Liver (tissue), 9 donors: ENCODE results near the gene HCFC1R1. TPM values are rescaled to one million over a fixed set of nuclear protein-coding genes. Genes with fewer than 3 reads are reported as not detected.
A peak's percentile ranks its signal among the peaks of the same experiment; 100 is the strongest.

Experiments
- DNase-seq: peaks from one replicate; pipeline ENCODE4 v3.0.0-alpha.2; 2017; ENCODE audit warnings: low spot score
- H3K27ac ChIP-seq, 2 donors: one replicate each; pipeline ENCODE4 v1.7.0; 2013; ENCODE audit warnings: inconsistent platforms in 2 of 2, low read length in 2 of 2, control low read depth in 1 of 2, low read depth in 1 of 2, mild to moderate bottlenecking in 1 of 2
- H3K27me3 ChIP-seq, 4 donors: one replicate each; pipeline versions ENCODE4 v1.6.1 to v1.7.0; 2013; ENCODE audit warnings: low read length in 3 of 4, inconsistent platforms in 1 of 4, mild to moderate bottlenecking in 1 of 4, moderate library complexity in 1 of 4; ENCODE audit not compliant: control insufficient read depth in 4 of 4, insufficient read depth in 4 of 4
- H3K36me3 ChIP-seq, 4 donors: one replicate each; pipeline versions ENCODE4 v1.6.1 to v1.7.0; 2013; ENCODE audit warnings: low read length in 3 of 4, mild to moderate bottlenecking in 3 of 4, low read depth in 1 of 4, moderate library complexity in 1 of 4; ENCODE audit not compliant: control insufficient read depth in 4 of 4, insufficient read depth in 3 of 4
- H3K4me1 ChIP-seq, 4 donors: one replicate each; pipeline versions ENCODE4 v1.6.1 to v1.7.0; 2013; ENCODE audit warnings: low read length in 3 of 4, mild to moderate bottlenecking in 3 of 4, moderate library complexity in 1 of 4; ENCODE audit not compliant: control insufficient read depth in 4 of 4, insufficient read depth in 4 of 4
- H3K4me3 ChIP-seq, 3 donors: one replicate each; pipeline versions ENCODE4 v1.6.1 to v1.7.0; 2013; ENCODE audit warnings: low read length in 3 of 3, control low read depth in 1 of 3, low read depth in 1 of 3, mild to moderate bottlenecking in 1 of 3
- H3K9ac ChIP-seq, 2 donors: one replicate each; pipeline ENCODE4 v1.7.0; 2013; ENCODE audit warnings: low read length in 2 of 2, mild to moderate bottlenecking in 2 of 2, moderate library complexity in 2 of 2, control low read depth in 1 of 2, low read depth in 1 of 2
- H3K9me3 ChIP-seq, 4 donors: one replicate each; pipeline versions ENCODE4 v1.6.1 to v1.7.0; 2013; ENCODE audit warnings: low read length in 3 of 4; ENCODE audit not compliant: control insufficient read depth in 4 of 4
- EGR1 ChIP-seq, 2 donors: IDR thresholded peaks; 2 replicates each; pipeline ENCODE4 v1.6.1; 2016 to 2018; ENCODE audit warnings: antibody characterized with exemption in 2 of 2, low read depth in 2 of 2
- FOXA2 ChIP-seq: IDR thresholded peaks from 2 replicates; pipeline ENCODE4 v1.6.1; 2016; ENCODE audit warnings: antibody characterized with exemption
- GABPA ChIP-seq, 2 donors: IDR thresholded peaks in 1 of 2; conservative IDR thresholded peaks in 1 of 2; 2 replicates each; pipeline ENCODE4 v1.6.1; 2016; ENCODE audit warnings: antibody characterized with exemption in 2 of 2, mild to moderate bottlenecking in 1 of 2, moderate library complexity in 1 of 2
- HNF4A ChIP-seq, 2 donors: conservative IDR thresholded peaks; 2 replicates each; pipeline ENCODE4 v1.6.1; 2016; ENCODE audit warnings: antibody characterized with exemption in 2 of 2, mild to moderate bottlenecking in 2 of 2
- HNF4G ChIP-seq: IDR thresholded peaks from 2 replicates; pipeline ENCODE4 v1.6.1; 2016; ENCODE audit warnings: antibody characterized with exemption
- JUND ChIP-seq, 2 donors: IDR thresholded peaks; 2 replicates each; pipeline ENCODE4 v1.6.1; 2016; ENCODE audit warnings: antibody characterized with exemption in 2 of 2
- NR2F2 ChIP-seq: IDR thresholded peaks from 2 replicates; pipeline ENCODE4 v1.6.1; 2016; ENCODE audit warnings: antibody characterized with exemption
- RAD21 ChIP-seq, 2 donors: IDR thresholded peaks; 2 replicates each; pipeline ENCODE4 v1.6.1; 2016; ENCODE audit warnings: antibody characterized with exemption in 2 of 2, mild to moderate bottlenecking in 2 of 2
- RXRA ChIP-seq, 2 donors: IDR thresholded peaks; 2 replicates each; pipeline ENCODE4 v1.6.1; 2017 to 2018; ENCODE audit warnings: antibody characterized with exemption in 2 of 2, mild to moderate bottlenecking in 1 of 2
- SP1 ChIP-seq: IDR thresholded peaks from 2 replicates; pipeline ENCODE4 v1.6.1; 2018; ENCODE audit warnings: antibody characterized with exemption, mild to moderate bottlenecking
- YY1 ChIP-seq: IDR thresholded peaks from 2 replicates; pipeline ENCODE4 v1.6.1; 2016; ENCODE audit warnings: antibody characterized with exemption, mild to moderate bottlenecking
- WGBS: extraction: QIAGEN DNeasy Blood & Tissue Kit; methylation state at CpG from one replicate; pipeline ENCODE4 v1.1.7; 2013; 5-methylcytosine and 5-hydroxymethylcytosine counted together
- polyA plus RNA-seq, 2 donors: library from polyadenylated mRNA; stranded (reverse) in 1 of 2; unstranded in 1 of 2; fragments of 200-250 nt in 1 of 2; fragments of >200 nt in 1 of 2; fragmentation: Nextera tagmentation in 1 of 2; extraction: Ambion mirVana in 1 of 2; gene quantifications; one replicate each; pipeline versions ENCODE4 v1.2.1 to v1.2.3, GENCODE V29; 2013 to 2015
- total RNA-seq, 2 donors: library from RNA; depleted of rRNA; stranded (reverse); fragments of >200 nt; gene quantifications; one replicate each; pipeline ENCODE4 v1.2.3, GENCODE V29; 2014
- TF ChIP-seq, protein P1 (sequence below): IDR thresholded peaks from 2 replicates; pipeline ENCODE4 v1.6.1; 2016; ENCODE audit warnings: antibody characterized with exemption
- TF ChIP-seq, protein P2 (sequence below): IDR thresholded peaks from 2 replicates; pipeline ENCODE4 v1.6.1; 2016; ENCODE audit warnings: antibody characterized with exemption, mild to moderate bottlenecking
- TF ChIP-seq, protein P3 (sequence below): IDR thresholded peaks from 2 replicates; pipeline ENCODE4 v1.6.1; 2016; ENCODE audit warnings: antibody characterized with exemption
- TF ChIP-seq, protein P4 (sequence below): fragments of 150-350 bp; IDR thresholded peaks from 2 replicates; pipeline ENCODE4 v1.5.1; 2017; ENCODE audit warnings: improper control_type of control experiment, low read depth, low read length; ENCODE audit not compliant: missing input control
- donor health status: healthy.
- donor health status: healthy.
- donor health status: healthy.
- donor health status: healthy.
- donor health status: healthy.

Gene HCFC1R1
- total and polyA plus RNA-seq, 4 donors: 1.4 to 17.6 (median 9.2) TPM

DNA sequence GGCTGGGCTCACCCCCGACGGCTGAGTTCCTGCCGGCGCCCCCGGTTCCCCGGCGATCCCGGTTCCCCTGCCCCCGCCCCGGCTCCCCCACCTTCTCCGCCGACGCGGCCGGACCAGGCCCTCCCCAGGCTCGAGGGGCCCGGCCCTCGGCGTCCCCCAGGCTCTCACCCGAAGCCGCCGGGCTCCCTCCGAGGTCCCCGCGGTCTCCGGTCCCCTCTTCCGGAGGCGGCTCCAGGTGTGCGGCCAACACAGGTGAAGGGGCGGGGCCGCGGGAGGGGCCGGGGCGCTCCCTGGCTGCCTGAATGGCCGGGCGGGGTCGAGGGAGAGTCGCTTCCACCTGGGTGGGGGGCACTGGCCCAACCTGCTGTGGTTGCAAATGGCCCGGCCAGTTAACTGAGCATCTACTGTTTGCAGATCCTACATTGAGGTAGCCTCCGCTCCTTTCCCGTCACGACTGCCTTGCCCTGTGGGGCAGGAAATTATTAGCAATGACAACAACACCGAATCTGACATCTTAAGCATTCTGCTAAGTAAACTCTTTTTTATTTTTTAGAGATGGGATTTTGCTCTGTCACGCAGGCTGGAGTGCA lies 13.1 kb upstream of the HCFC1R1 start, which contains the start of gene BICDL2:
Gene BICDL2 (minus strand): TSS at position 219 of the 590 bp plus-strand sequence. CDS start 1,448 bp downstream, outside the sequence.
- Histone ChIP-seq H3K9me3 (no peaks in the 10 kb centered on the region), H3K9ac (no peak within 1 kb of the TSS), H3K27me3 (peaks cover 0 to 8% (median 5%) of the 10 kb centered on the region in 4 donors), H3K4me3 (peak within 1 kb of the TSS in 1 of 3 donors; percentile 14), H3K36me3 (no peaks in the 10 kb centered on the region), H3K27ac (no peak within 1 kb of the TSS), H3K4me1 (peaks cover 0 to 4% (median 0%) of the 10 kb centered on the region in 4 donors)
- DNase-seq: no peak
- TF ChIP-seq NR2F2 (no peak), YY1 (no peak), RXRA (IDR thresholded peaks at IDR 0.05) (no peak), SP1 (no peak), HNF4A (conservative IDR thresholded peaks at IDR 0.05) (no peak), HNF4G (no peak), JUND (IDR thresholded peaks at IDR 0.05) (no peak)
- TF ChIP-seq, protein P1, sequence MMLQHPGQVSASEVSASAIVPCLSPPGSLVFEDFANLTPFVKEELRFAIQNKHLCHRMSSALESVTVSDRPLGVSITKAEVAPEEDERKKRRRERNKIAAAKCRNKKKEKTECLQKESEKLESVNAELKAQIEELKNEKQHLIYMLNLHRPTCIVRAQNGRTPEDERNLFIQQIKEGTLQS: no peak
- TF ChIP-seq, protein P2, sequence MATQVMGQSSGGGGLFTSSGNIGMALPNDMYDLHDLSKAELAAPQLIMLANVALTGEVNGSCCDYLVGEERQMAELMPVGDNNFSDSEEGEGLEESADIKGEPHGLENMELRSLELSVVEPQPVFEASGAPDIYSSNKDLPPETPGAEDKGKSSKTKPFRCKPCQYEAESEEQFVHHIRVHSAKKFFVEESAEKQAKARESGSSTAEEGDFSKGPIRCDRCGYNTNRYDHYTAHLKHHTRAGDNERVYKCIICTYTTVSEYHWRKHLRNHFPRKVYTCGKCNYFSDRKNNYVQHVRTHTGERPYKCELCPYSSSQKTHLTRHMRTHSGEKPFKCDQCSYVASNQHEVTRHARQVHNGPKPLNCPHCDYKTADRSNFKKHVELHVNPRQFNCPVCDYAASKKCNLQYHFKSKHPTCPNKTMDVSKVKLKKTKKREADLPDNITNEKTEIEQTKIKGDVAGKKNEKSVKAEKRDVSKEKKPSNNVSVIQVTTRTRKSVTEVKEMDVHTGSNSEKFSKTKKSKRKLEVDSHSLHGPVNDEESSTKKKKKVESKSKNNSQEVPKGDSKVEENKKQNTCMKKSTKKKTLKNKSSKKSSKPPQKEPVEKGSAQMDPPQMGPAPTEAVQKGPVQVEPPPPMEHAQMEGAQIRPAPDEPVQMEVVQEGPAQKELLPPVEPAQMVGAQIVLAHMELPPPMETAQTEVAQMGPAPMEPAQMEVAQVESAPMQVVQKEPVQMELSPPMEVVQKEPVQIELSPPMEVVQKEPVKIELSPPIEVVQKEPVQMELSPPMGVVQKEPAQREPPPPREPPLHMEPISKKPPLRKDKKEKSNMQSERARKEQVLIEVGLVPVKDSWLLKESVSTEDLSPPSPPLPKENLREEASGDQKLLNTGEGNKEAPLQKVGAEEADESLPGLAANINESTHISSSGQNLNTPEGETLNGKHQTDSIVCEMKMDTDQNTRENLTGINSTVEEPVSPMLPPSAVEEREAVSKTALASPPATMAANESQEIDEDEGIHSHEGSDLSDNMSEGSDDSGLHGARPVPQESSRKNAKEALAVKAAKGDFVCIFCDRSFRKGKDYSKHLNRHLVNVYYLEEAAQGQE: no peak
- TF ChIP-seq, protein P3, sequence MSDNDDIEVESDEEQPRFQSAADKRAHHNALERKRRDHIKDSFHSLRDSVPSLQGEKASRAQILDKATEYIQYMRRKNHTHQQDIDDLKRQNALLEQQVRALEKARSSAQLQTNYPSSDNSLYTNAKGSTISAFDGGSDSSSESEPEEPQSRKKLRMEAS: no peak
- 10% methylated on average over 44 of the region's 44 CpGs for WGBS

DNA sequence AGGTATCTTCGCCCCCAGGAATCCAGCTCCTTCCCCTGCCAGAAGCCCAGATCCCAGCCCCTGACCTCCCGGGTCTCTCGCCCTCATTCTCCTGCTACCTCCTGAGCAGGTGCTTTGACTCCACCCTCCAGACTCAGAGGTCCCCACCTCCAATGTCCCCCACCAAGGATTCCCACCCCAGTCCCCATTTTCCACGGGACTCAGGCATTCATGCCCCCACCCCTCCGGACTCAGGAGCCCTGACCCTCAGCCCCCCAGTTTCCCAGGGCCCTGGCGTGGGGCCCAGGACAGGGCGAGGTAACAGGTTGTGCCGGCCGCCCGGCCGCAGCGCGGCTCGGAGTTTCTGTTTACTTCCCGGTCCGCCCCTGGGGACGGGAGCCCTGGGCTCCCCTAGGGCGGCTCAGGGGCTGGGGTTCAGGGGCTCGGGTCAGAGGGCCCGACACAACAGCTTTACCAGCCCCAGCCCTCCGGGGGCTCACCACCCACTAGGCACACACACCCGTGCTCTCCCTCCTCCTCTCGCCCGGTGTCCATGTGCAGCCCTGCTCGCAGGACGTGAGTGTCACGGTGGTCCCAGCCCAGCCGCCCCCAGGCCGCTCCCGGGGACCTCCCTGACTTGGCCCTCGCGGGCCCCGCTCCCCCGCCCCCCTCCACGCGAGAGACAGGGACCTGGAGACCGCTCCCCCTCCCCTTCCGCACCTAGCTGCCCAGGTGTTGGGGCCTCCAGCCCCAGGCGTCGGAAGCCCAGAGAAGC lies 12.4 kb upstream of the HCFC1R1 start:
- TF ChIP-seq RXRA (IDR thresholded peaks at IDR 0.05): no peak
- no peak for TF ChIP-seq SP1
- no peak for TF ChIP-seq FOXA2
- TF ChIP-seq JUND (IDR thresholded peaks at IDR 0.05): no peak
- TF ChIP-seq, protein P4, sequence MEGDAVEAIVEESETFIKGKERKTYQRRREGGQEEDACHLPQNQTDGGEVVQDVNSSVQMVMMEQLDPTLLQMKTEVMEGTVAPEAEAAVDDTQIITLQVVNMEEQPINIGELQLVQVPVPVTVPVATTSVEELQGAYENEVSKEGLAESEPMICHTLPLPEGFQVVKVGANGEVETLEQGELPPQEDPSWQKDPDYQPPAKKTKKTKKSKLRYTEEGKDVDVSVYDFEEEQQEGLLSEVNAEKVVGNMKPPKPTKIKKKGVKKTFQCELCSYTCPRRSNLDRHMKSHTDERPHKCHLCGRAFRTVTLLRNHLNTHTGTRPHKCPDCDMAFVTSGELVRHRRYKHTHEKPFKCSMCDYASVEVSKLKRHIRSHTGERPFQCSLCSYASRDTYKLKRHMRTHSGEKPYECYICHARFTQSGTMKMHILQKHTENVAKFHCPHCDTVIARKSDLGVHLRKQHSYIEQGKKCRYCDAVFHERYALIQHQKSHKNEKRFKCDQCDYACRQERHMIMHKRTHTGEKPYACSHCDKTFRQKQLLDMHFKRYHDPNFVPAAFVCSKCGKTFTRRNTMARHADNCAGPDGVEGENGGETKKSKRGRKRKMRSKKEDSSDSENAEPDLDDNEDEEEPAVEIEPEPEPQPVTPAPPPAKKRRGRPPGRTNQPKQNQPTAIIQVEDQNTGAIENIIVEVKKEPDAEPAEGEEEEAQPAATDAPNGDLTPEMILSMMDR: no peak
- TF ChIP-seq, protein P2: no peak
- TF ChIP-seq NR2F2: no peak
- TF ChIP-seq, protein P3: no peak
- TF ChIP-seq YY1: no peak
- TF ChIP-seq GABPA (IDR thresholded peaks at IDR 0.05 in 1 of 2, conservative IDR thresholded peaks at IDR 0.05 in 1 of 2): no peak
- no peak for TF ChIP-seq RAD21 (IDR thresholded peaks at IDR 0.05)
- TF ChIP-seq HNF4A (conservative IDR thresholded peaks at IDR 0.05): no peak
- TF ChIP-seq, protein P1: no peak
- TF ChIP-seq EGR1 (IDR thresholded peaks at IDR 0.05; ENCODE audit: low read depth in 2 of 2): no peak
- Histone ChIP-seq H3K9ac (no peak overlapping the region), H3K27me3 (peaks cover 0 to 8% (median 5%) of the 10 kb centered on the region in 4 donors), H3K4me3 (peak overlapping the region in 1 of 3 donors; percentile 14), H3K4me1 (peaks cover 0 to 4% (median 0%) of the 10 kb centered on the region in 4 donors), H3K36me3 (no peaks in the 10 kb centered on the region), H3K27ac (no peak overlapping the region), H3K9me3 (no peaks in the 10 kb centered on the region)
- WGBS: 3% methylated on average over 40 of the region's 40 CpGs
- no peak for DNase-seq
